HUES48 (cell line): Measurements from ENCODE around the gene LCOR.
A peak's percentile ranks its signal among the peaks of the same experiment; 100 is the strongest.
"Not testable (repeated sequence)": the region's sequence is repeated elsewhere in the genome, so short reads cannot be mapped to it uniquely, and the experiment has no call there.

Experiments used
- H3K27ac ChIP-seq: one replicate; pipeline ENCODE4 v1.7.0; 2013; ENCODE audit warnings: low read depth, low read length, inconsistent platforms
- H3K27me3 ChIP-seq: 2 replicates; pipeline ENCODE4 v1.6.1; 2013; ENCODE audit warnings: mild to moderate bottlenecking, low read length; ENCODE audit not compliant: control insufficient read depth, insufficient read depth
- H3K36me3 ChIP-seq: 2 replicates; pipeline ENCODE4 v1.6.1; 2013; ENCODE audit warnings: low read length; ENCODE audit not compliant: control insufficient read depth, insufficient read depth
- H3K4me1 ChIP-seq: 2 replicates; pipeline ENCODE4 v1.6.1; 2013; ENCODE audit warnings: mild to moderate bottlenecking, low read length; ENCODE audit not compliant: control insufficient read depth, insufficient read depth
- H3K4me3 ChIP-seq: 2 replicates; pipeline ENCODE4 v1.5.1; 2013; ENCODE audit warnings: mild to moderate bottlenecking, low read depth, low read length
- H3K9ac ChIP-seq: 2 replicates; pipeline ENCODE4 v1.6.1; 2013; ENCODE audit warnings: mild to moderate bottlenecking, low read depth, low read length, moderate library complexity
- H3K9me3 ChIP-seq: 2 replicates; pipeline ENCODE4 v1.6.1; 2013; ENCODE audit warnings: low read length; ENCODE audit not compliant: control insufficient read depth, insufficient read depth

Gene LCOR

DNA sequence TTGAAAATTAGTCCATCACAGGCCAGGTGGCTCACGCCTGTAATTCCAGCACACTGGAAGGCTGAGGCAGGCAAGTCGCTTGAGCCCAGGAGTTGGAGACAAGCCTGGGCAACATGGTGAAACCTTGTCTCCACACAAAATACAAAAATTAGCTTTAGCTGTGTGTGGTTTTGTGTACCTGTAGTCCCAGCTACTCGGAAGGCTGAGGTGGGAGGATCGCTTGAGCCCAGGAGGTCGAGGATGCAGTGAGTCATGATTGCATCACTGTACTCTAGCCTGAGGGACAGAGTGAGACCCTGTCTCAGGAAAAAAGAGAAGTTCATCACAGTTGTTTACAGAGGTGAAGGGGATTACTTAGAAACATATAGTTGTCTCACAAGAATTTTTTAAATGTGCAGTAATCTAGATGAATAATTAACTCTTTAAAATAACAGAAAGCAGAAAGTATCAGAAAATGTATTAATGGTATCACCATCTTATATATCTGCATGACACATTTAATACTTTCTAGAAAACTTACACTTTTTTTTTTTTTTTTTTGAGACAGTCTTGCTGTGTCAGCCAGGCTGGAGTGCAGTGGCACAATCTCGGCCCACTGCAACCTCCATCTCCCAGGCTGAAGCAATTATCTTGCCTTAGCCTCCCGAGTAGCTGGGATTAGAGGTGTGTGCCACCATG lies 8.9 kb downstream of the LCOR start:
- Histone ChIP-seq H3K27me3 (no peaks in the 10 kb centered on the region), H3K4me1 (peaks cover 20% of the 10 kb centered on the region), H3K9ac (no peak overlapping the region), H3K4me3 (no peak overlapping the region), H3K9me3 (no peaks in the 10 kb centered on the region), H3K27ac (peak overlapping the region; percentile 4), H3K36me3 (no peaks in the 10 kb centered on the region)

DNA sequence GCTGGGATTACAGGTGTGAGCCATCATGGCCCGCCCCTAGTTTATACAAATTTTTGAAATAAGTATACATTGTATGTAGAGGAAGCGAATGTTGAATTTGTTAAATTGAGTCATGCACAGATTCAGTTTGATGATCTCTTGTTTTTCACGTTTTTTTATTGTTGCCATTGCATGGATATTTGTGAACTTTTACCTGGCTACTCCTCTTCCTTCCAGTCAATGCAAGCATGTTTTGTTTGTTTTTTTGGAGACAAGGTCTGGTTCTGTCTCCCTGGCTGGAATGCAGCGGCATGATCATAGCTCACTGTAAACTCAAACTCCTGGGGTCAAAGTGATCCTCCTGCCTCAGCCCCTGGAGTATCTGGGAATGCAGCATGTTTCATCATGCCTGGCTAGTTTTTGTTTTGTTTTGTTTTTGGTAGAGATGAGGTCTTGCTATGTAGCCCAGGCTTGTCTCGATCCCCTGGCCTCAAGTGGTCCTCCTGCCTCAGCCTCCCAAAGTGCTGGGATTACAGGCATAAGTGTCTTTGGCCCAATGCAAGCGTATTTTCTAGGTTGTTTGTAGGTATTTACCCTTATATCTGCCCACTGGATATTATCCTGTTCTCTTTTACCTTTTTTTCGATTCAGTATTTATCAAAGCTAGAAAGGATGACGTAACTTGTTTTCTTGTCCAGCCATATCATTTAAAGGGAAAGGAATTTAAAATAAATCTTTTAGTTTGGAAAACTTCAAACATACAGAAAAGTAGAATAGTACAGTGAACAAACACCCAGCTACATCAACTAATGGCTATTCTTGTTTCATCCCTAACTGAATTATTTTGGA lies 11.0 kb downstream of the LCOR start:
- H3K27ac ChIP-seq = peak overlapping the region; percentile 47
- H3K4me1 ChIP-seq = peaks cover 14% of the 10 kb centered on the region
- H3K27me3 ChIP-seq = no peaks in the 10 kb centered on the region
- H3K36me3 ChIP-seq = no peaks in the 10 kb centered on the region
- no peaks in the 10 kb centered on the region for H3K9me3 ChIP-seq
- no peak overlapping the region for H3K4me3 ChIP-seq
- H3K9ac ChIP-seq = no peak overlapping the region

DNA sequence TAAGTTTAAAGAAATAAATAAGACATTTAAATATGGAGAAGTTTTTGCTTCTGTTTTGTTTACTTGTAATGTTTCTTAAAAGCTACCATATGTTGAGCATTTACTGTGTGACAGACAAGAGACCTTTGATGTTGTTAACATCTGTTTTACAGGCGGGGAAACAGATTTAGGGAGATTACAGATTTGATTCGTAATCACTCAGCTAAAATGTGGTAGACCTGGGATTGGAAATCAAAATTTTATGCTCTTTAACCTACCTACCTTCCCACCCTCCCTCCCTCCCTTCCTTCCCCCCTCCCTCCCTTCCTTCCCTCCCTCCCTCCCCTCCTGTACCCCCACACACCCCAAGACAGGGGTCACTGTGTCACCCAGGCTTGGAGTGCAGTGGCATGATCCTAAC lies 11.7 kb downstream of the LCOR start:
- H3K36me3 ChIP-seq = no peaks in the 10 kb centered on the region
- no peaks in the 10 kb centered on the region for H3K9me3 ChIP-seq
- H3K27ac ChIP-seq = peak overlapping the region; percentile 67
- no peaks in the 10 kb centered on the region for H3K27me3 ChIP-seq
- H3K4me1 ChIP-seq = peaks cover 14% of the 10 kb centered on the region
- H3K4me3 ChIP-seq = no peak overlapping the region
- H3K9ac ChIP-seq = no peak overlapping the region

DNA sequence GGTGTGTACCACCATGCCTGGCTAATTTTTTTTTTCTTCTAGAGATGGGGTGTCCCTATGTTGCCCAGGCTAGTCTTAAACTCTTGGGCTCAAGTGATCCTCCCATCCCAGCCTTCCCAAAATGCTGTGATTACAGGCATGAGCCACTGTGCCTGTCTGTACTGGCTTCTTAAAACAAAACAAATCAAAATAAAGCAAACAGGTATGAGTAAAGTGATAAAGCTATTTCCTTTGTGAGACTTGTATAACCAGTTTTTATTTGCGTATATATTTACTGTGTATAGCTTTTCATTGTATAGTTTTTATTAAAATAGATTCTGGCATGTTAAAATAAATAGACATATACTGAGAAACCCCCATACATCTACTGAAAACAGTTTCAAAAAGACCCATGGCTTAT lies 14.3 kb downstream of the LCOR start:
- Histone ChIP-seq H3K4me1 (peaks cover 18% of the 10 kb centered on the region), H3K9me3 (no peaks in the 10 kb centered on the region), H3K4me3 (no peak overlapping the region), H3K9ac (no peak overlapping the region), H3K36me3 (no peaks in the 10 kb centered on the region), H3K27me3 (no peaks in the 10 kb centered on the region), H3K27ac (no peak overlapping the region)

DNA sequence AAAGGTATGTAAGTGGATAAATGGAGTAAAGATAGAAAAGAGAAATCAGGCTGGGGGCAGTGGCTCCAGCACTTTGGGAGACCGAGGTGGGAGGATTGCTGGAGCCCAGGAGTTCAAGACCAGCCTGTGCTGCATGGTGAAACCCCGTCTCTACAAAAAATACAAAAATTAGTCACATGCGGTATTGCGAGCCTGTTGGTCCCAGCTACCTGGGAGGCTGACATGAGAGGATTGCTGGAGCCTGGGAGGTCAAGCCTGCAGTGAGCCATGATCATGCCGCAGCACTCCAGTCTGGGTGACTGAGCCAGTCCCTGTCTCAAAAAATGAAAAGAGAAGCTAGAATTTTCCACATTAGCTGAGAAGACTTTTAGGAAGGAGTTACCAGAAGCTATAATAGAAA lies 14.8 kb downstream of the LCOR start:
- H3K27ac ChIP-seq = no peak overlapping the region
- H3K36me3 ChIP-seq = no peaks in the 10 kb centered on the region
- H3K4me3 ChIP-seq = no peak overlapping the region
- H3K9me3 ChIP-seq = no peaks in the 10 kb centered on the region
- H3K9ac ChIP-seq = no peak overlapping the region
- H3K4me1 ChIP-seq = peaks cover 18% of the 10 kb centered on the region
- H3K27me3 ChIP-seq = no peaks in the 10 kb centered on the region

DNA sequence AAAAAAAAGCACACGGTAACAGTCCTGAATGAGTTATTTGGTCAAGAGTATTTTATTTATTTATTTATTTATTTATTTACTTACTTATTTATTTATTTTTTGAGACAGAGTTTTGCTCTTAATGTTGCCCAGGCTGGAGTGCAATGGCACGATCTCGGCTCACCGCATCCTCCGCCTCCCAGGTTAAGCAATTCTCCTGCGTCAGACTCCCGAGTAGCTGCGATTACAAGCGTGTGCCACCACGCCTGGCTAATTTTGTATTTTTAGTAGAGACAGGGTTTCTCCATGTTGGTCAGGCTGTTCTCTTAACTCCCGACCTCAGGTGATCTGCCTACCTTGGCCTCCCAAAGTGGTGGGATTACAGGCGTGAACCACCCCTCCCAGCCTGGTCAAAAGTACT lies 15.3 kb downstream of the LCOR start:
- H3K9ac ChIP-seq, H3K4me3 ChIP-seq, H3K9me3 ChIP-seq, H3K27me3 ChIP-seq, H3K36me3 ChIP-seq, H3K27ac ChIP-seq: not testable (repeated sequence)
- peaks cover 18% of the 10 kb centered on the region for H3K4me1 ChIP-seq

DNA sequence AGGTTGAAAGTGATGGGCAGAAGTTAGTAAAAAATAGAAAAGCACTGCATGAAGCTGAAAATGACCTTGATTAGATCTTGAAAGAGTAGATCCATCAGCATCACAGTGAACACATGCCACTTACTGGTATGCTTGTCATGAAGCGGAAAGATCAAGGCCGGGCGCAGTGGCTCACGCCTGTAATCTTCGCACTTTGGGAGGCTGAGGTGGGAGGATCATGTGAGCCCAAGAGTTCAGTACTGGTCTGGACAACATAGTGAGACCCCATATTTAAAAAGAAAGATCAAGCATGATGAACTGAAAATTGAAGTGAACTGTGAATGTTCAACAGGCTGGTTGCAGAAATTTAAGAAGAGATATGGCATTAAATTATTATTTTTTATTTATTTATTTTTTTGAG lies 18.0 kb downstream of the LCOR start:
- H3K9me3 ChIP-seq = no peaks in the 10 kb centered on the region
- no peaks in the 10 kb centered on the region for H3K27me3 ChIP-seq
- H3K4me1 ChIP-seq = peaks cover 8% of the 10 kb centered on the region
- H3K36me3 ChIP-seq = no peaks in the 10 kb centered on the region
- H3K9ac ChIP-seq = no peak overlapping the region
- H3K4me3 ChIP-seq = no peak overlapping the region
- no peak overlapping the region for H3K27ac ChIP-seq

DNA sequence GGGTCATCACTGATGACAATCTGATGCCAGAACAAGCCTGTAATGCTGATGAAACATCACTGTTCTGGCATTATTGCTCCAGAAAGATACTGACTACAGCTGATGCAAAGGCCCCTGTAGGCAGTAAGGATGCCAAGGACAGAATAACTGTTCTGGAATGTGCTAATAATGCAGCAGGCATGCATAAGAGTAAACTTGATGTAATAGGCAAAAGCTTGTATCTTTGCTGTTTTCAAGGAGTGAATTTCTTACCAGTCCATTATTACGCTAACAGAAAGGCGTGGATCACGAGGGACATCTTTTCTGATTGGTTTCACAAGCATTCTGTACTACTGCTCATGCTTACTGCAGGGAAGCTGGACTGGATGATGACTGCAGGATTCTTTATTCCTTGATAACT lies 18.7 kb downstream of the LCOR start:
- peak overlapping the region; percentile 25 for H3K27ac ChIP-seq

DNA sequence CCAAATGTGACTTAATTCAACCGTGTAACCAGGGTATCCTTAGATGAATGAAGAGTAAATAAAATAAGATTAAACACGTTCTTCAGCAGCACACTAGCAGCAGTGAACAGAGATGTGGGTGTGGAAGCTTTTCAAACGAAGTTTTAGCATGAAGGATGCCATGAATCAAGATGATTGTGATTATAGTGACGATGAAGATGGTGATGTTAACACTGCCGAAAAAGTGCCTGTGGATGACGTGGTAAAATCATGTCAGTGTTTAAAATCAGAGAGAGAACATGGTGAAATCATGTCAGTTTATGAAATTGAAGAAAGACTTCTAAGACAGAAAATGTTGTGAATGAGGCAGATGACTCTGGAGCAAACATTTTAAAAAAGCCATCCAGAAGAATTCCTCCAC lies 19.2 kb downstream of the LCOR start:
- H3K4me3 ChIP-seq = no peak overlapping the region
- H3K9ac ChIP-seq = no peak overlapping the region
- peak overlapping the region; percentile 25 for H3K27ac ChIP-seq
- no peaks in the 10 kb centered on the region for H3K36me3 ChIP-seq
- H3K27me3 ChIP-seq = no peaks in the 10 kb centered on the region
- H3K9me3 ChIP-seq = no peaks in the 10 kb centered on the region
- H3K4me1 ChIP-seq = 0 out of 2 replicates have a peak, but pooled peaks cover 7% of the 10 kb centered on the region

More for the DNA sequence above, 18.7 kb downstream of the LCOR start:
- H3K36me3 ChIP-seq = no peaks in the 10 kb centered on the region
- H3K9me3 ChIP-seq = no peaks in the 10 kb centered on the region
- H3K4me3 ChIP-seq = no peak overlapping the region
- no peak overlapping the region for H3K9ac ChIP-seq
- H3K4me1 ChIP-seq = 0 out of 2 replicates have a peak, but pooled peaks cover 7% of the 10 kb centered on the region
- no peaks in the 10 kb centered on the region for H3K27me3 ChIP-seq

DNA sequence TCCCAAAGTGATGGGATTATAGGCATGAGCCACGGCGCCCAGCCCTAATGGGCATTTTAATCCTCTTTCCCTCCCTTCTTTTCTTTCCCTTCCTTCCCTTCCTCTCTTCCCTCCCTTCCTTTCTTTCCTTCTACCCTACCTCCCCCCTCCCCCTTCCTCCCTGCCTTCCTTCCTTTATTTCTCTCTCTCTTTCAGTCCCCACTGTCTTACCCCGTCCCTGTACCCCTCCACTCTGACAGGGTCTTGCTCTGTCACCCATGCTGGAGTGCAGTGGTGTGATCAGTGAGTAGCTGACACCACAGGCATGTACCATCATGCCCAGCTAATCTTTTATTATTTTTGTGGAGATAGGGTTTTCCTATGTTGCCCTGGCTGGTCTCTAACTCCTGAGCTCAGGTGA lies 24.2 kb downstream of the LCOR start:
- H3K9ac ChIP-seq = no peak overlapping the region
- H3K27me3 ChIP-seq = no peaks in the 10 kb centered on the region
- H3K36me3 ChIP-seq = peaks cover under 1% of the 10 kb centered on the region; the same call in 1 of the 2 replicates
- peaks cover under 1% of the 10 kb centered on the region; the same call in 1 of the 2 replicates for H3K4me1 ChIP-seq
- no peak overlapping the region for H3K27ac ChIP-seq
- no peaks in the 10 kb centered on the region for H3K9me3 ChIP-seq
- no peak overlapping the region for H3K4me3 ChIP-seq

DNA sequence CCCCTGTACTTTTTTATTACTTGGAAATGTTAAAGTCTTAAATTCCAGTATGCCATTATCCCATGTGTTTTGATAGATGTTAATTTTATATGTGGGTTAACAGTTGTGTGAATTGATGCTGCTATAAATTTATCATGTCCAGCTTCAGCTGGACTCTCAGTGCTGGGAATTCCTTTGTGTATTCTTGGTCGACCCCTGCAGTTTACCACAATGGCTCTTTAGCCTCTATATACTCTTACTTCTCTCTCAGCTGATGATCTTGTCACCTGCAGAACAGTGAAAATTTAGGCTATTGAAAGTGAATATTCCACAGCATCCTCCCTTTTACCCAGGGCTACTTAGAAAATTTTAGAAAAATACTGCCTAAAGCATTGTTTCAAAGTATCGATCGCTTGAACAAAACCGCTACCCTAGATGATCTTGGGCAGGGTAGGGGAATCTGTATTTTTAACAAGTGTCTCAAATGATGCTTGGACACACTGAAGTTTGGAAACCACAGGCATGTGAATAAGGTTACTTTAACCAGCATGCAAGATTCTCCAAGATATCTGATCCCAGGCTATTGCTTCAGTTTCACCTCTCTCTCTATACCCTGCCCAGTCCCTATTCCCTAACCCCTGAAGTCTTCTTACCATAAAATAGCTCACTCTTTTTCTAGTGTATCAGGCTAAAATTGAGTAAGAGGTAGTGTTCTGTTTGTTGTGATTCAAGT lies 25.4 kb downstream of the LCOR start:
- Histone ChIP-seq H3K4me1 (no peaks in the 10 kb centered on the region; the same call in 1 of the 2 replicates), H3K9ac (no peak overlapping the region), H3K4me3 (no peak overlapping the region), H3K27ac (no peak overlapping the region), H3K9me3 (no peaks in the 10 kb centered on the region), H3K36me3 (peaks cover 7% of the 10 kb centered on the region), H3K27me3 (no peaks in the 10 kb centered on the region)
